BLaER1 treated with 17β-estradiol and CSF1 and Interleukin-3, amounts not matched to agents 10 nM and 100 nM (cell line): Measurements from ENCODE around the gene UBXN7.
A peak's percentile ranks its signal among the peaks of the same experiment; 100 is the strongest.
"Not testable (repeated sequence)": the region's sequence is repeated elsewhere in the genome, so short reads cannot be mapped to it uniquely, and the experiment has no call there.

Source experiments
- H3K27ac ChIP-seq, 11 experiments: shearing (Covaris generic); formaldehyde crosslinking; 2 replicates each; pipeline ENCODE4 v1.8.1; 2022
- H3K27me3 ChIP-seq, 11 experiments: shearing (Covaris generic); formaldehyde crosslinking; 2 replicates each; pipeline ENCODE4 v1.8.1; 2022
- H3K36me3 ChIP-seq, 11 experiments: shearing (Covaris generic); formaldehyde crosslinking; 2 replicates each; pipeline ENCODE4 v1.8.1; 2022
- H3K4me1 ChIP-seq, 10 experiments: shearing (Covaris generic); formaldehyde crosslinking; 2 replicates each; pipeline ENCODE4 v1.8.1; 2022
- H3K4me2 ChIP-seq, 11 experiments: shearing (Covaris generic); formaldehyde crosslinking; 2 replicates each; pipeline ENCODE4 v1.8.1; 2022
- H3K4me3 ChIP-seq, 10 experiments: shearing (Covaris generic); formaldehyde crosslinking; 2 replicates each; pipeline ENCODE4 v1.8.1; 2022
- H3K9ac ChIP-seq, 11 experiments: shearing (Covaris generic); formaldehyde crosslinking; 2 replicates each; pipeline ENCODE4 v1.8.1; 2022
- H3K9me3 ChIP-seq, 11 experiments: shearing (Covaris generic); formaldehyde crosslinking; replicated peaks in 1 of 11; 2 replicates each; pipeline ENCODE4 v1.8.1; 2022
- H4K20me1 ChIP-seq, 11 experiments: shearing (Covaris generic); formaldehyde crosslinking; 2 replicates each; pipeline ENCODE4 v1.8.1; 2022
- Cebpa-rat ChIP-seq, 11 experiments: shearing (Covaris generic); IDR thresholded peaks; 2 replicates each; pipeline ENCODE4 v1.8.1; 2022

UBXN7 gene

DNA sequence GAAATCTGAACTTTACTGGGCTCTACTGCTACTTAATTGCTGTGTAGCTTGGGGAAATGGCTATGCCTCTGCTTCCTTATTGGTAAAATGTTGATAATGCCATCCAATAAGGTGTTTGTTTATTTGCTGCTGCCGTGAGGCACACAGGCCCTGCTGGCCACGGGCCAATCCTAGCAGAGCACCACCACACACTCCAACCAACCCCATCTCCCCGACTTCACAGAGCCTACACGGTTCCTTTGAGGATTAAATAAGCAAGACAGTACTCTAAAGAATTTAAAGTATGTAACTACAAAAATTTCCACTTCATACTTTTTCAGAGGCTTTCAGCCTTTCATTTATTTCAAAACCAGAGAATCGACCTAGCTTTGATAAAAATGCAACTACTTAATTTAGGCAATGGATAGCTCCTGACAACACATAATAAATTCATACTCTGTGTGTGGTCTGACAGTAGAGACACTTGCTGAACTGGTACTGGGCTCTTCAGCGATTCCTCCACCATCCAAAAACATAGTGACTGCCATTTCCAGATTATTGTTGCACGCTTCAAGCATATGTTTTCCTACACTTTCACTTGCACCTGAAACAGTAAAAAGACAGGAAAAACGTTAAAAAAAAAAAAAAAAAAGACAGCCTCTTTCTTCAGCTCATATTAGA, 25.3 kb downstream of the UBXN7 start:
- Histone ChIP-seq H4K20me1 (peaks cover 0 to 94% (median 33%) of the 10 kb centered on the region in 11 experiments; a peak in 13 of 22 replicates), H3K27me3 (no peaks in the 10 kb centered on the region), H3K4me3 (no peak overlapping the region), H3K9ac (no peak overlapping the region), H3K36me3 (peaks cover 59 to 97% (median 73%) of the 10 kb centered on the region in 11 experiments), H3K4me1 (peaks cover 0 to 9% (median 0%) of the 10 kb centered on the region in 10 experiments; a peak in 3 of 20 replicates), H3K27ac (no peak overlapping the region), H3K9me3 (peaks cover 5 to 45% (median 31%) of the 10 kb centered on the region in 11 experiments; a peak in 19 of 22 replicates), H3K4me2 (no peak overlapping the region)
- no peak for TF ChIP-seq Cebpa-rat (IDR thresholded peaks at IDR 0.05)

- no peak overlapping the region for H3K4me3 ChIP-seq
- no peaks in the 10 kb centered on the region for H3K9me3 ChIP-seq
- no peak overlapping the region for H3K27ac ChIP-seq
- H3K36me3 ChIP-seq, result peaks cover 73 to 98% (median 96%) of the 10 kb centered on the region in 11 experiments
- no peak for TF ChIP-seq Cebpa-rat (IDR thresholded peaks at IDR 0.05)
- H3K4me2 ChIP-seq, result no peak overlapping the region
- H4K20me1 ChIP-seq, result peaks cover 0 to 60% (median 14%) of the 10 kb centered on the region in 11 experiments; a peak in 13 of 22 replicates
- no peaks in the 10 kb centered on the region for H3K27me3 ChIP-seq
- H3K4me1 ChIP-seq, result no peaks in the 10 kb centered on the region
- H3K9ac ChIP-seq, result no peak overlapping the region
Measured at GRCh38 chr3:196400331-196400730, 31.9 kb downstream of the UBXN7 start.

DNA sequence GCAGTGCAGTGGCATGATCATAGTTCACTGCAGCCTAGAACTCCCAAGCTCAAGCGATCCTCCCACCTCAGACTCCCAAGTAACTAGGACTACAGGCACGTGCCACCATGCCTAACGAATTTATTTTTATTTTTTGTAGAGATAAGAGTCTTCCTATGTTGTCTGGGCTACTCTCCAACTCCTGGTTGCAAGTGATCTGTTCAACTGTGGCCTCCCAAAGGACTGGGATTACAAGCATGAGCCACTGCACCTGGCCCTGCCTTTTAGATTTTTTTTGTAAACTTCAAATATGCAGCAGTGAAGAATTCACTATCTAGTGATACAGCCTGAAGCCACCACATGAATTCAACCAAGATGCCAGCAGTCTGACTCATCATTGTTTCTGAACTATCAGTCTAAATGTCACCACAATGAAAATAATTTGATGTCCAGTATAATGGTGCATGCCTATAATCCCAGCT, 32.7 kb downstream of the UBXN7 start:
- H3K9ac ChIP-seq, result no peak overlapping the region
- H3K4me3 ChIP-seq, result no peak overlapping the region
- no peaks in the 10 kb centered on the region for H3K27me3 ChIP-seq
- no peak overlapping the region for H3K4me2 ChIP-seq
- no peaks in the 10 kb centered on the region for H3K9me3 ChIP-seq
- peaks cover 0 to 59% (median 14%) of the 10 kb centered on the region in 11 experiments; a peak in 12 of 22 replicates for H4K20me1 ChIP-seq
- H3K4me1 ChIP-seq, result no peaks in the 10 kb centered on the region
- no peak overlapping the region for H3K27ac ChIP-seq
- TF ChIP-seq Cebpa-rat (IDR thresholded peaks at IDR 0.05), result no peak
- peaks cover 72 to 98% (median 94%) of the 10 kb centered on the region in 11 experiments for H3K36me3 ChIP-seq

DNA sequence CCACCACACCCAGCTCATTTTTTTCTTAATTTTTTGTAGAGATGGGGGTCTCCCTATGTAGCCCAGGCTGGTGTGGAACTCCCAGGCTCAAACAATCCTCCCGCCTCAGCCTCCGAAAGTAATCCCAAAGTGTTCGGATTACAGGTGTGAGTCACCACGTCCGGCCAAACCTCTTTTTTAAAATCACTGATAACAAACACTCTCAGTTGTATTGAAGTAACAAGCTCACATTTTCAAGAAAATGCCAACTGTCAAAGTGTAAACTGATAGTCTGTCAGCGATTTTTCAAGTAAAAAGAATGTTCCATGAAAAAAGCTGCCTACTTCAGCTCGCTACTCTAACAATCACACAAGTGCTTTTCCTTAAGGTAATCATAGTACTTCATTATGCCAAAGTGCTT, 33.4 kb downstream of the UBXN7 start:
- Histone ChIP-seq H4K20me1 (peaks cover 0 to 56% (median 13%) of the 10 kb centered on the region in 11 experiments; a peak in 12 of 22 replicates), H3K36me3 (peaks cover 74 to 98% (median 94%) of the 10 kb centered on the region in 11 experiments), H3K27ac (no peak overlapping the region), H3K9me3 (no peaks in the 10 kb centered on the region), H3K4me1 (no peaks in the 10 kb centered on the region), H3K4me2 (no peak overlapping the region), H3K9ac (no peak overlapping the region), H3K4me3 (no peak overlapping the region), H3K27me3 (no peaks in the 10 kb centered on the region)
- TF ChIP-seq Cebpa-rat (IDR thresholded peaks at IDR 0.05), result no peak

GRCh38 chr3:196397941-196398340, 34.3 kb downstream of the UBXN7 start:
- H3K4me2 ChIP-seq, result no peak overlapping the region
- no peak overlapping the region for H3K27ac ChIP-seq
- no peak overlapping the region for H3K4me3 ChIP-seq
- no peak overlapping the region for H3K9ac ChIP-seq
- H4K20me1 ChIP-seq, result peaks cover 0 to 48% (median 12%) of the 10 kb centered on the region in 11 experiments; a peak in 11 of 22 replicates
- no peaks in the 10 kb centered on the region for H3K4me1 ChIP-seq
- no peaks in the 10 kb centered on the region for H3K9me3 ChIP-seq
- no peaks in the 10 kb centered on the region for H3K27me3 ChIP-seq
- peaks cover 77 to 99% (median 95%) of the 10 kb centered on the region in 11 experiments for H3K36me3 ChIP-seq
- no peak for TF ChIP-seq Cebpa-rat (IDR thresholded peaks at IDR 0.05)

- no peak overlapping the region for H3K4me2 ChIP-seq
- H3K27me3 ChIP-seq, result no peaks in the 10 kb centered on the region
- no peak overlapping the region for H3K9ac ChIP-seq
- H3K36me3 ChIP-seq, result peaks cover 76 to 92% (median 83%) of the 10 kb centered on the region in 11 experiments
- peaks cover 39 to 54% (median 45%) of the 10 kb centered on the region in 11 experiments for H3K9me3 ChIP-seq
- no peak overlapping the region for H3K27ac ChIP-seq
- H4K20me1 ChIP-seq, result peaks cover 0 to 8% (median 0%) of the 10 kb centered on the region in 11 experiments; a peak in 3 of 22 replicates
- H3K4me1 ChIP-seq, result no peaks in the 10 kb centered on the region
- no peak overlapping the region for H3K4me3 ChIP-seq
- no peak for TF ChIP-seq Cebpa-rat (IDR thresholded peaks at IDR 0.05)
Measured at GRCh38 chr3:196390116-196390515, 42.1 kb downstream of the UBXN7 start.

GRCh38 chr3:196388956-196389355, 43.3 kb downstream of the UBXN7 start:
- no peaks in the 10 kb centered on the region for H3K27me3 ChIP-seq
- TF ChIP-seq Cebpa-rat (IDR thresholded peaks at IDR 0.05), result no peak
- no peak overlapping the region for H3K9ac ChIP-seq
- peaks cover 48 to 63% (median 54%) of the 10 kb centered on the region in 11 experiments for H3K9me3 ChIP-seq
- no peak overlapping the region for H3K27ac ChIP-seq
- H3K4me2 ChIP-seq, result no peak overlapping the region
- no peaks in the 10 kb centered on the region for H4K20me1 ChIP-seq
- no peaks in the 10 kb centered on the region for H3K4me1 ChIP-seq
- no peak overlapping the region for H3K4me3 ChIP-seq
- H3K36me3 ChIP-seq, result peaks cover 72 to 91% (median 78%) of the 10 kb centered on the region in 11 experiments

DNA sequence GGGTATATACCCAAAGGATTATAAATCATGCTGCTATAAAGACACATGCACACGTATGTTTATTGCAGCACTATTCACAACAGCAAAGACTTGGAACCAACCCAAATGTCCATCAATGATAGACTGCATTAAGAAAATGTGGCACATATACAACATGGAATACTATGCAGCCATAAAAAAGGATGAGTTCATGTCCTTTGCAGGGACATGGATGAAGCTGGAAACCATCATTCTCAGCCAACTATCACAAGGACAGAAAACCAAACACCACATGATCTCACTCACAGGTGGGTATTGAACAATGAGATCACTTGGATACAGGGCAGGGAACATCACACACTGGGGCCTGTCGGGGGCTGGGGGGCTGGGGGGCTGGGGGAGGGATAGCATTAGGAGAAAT, 44.3 kb downstream of the UBXN7 start:
- not testable (repeated sequence) for H3K27ac ChIP-seq, H3K4me2 ChIP-seq

DNA sequence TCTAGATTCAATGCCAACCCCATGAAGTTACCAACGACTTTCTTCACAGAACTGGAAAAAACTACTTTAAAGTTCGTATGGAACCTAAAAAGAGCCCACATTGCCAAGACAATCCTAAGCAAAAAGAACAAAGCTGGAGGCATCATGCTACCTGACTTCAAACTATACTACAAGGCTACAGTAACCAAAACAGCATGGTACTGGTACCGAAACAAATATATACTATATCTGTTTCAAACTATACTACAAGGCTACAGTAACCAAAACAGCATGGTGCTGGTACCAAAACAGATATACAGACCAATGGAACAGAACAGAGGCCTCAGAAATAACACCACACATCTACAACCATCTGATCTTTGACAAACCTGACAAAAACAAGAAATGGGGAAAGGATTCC, 45.4 kb downstream of the UBXN7 start:
- H3K27ac ChIP-seq, H3K9ac ChIP-seq, H3K4me3 ChIP-seq, H3K4me2 ChIP-seq, H4K20me1 ChIP-seq, H3K27me3 ChIP-seq, H3K4me1 ChIP-seq: not testable (repeated sequence)
- Histone ChIP-seq H3K9me3 (peaks cover 49 to 69% (median 56%) of the 10 kb centered on the region in 11 experiments), H3K36me3 (peaks cover 51 to 69% (median 62%) of the 10 kb centered on the region in 11 experiments)

More for the DNA sequence above, 44.3 kb downstream of the UBXN7 start:
- H3K27me3 ChIP-seq, H3K9ac ChIP-seq, H4K20me1 ChIP-seq, H3K4me3 ChIP-seq, H3K4me1 ChIP-seq: not testable (repeated sequence)
- peaks cover 49 to 65% (median 54%) of the 10 kb centered on the region in 11 experiments for H3K9me3 ChIP-seq
- H3K36me3 ChIP-seq, result peaks cover 63 to 81% (median 72%) of the 10 kb centered on the region in 11 experiments

DNA sequence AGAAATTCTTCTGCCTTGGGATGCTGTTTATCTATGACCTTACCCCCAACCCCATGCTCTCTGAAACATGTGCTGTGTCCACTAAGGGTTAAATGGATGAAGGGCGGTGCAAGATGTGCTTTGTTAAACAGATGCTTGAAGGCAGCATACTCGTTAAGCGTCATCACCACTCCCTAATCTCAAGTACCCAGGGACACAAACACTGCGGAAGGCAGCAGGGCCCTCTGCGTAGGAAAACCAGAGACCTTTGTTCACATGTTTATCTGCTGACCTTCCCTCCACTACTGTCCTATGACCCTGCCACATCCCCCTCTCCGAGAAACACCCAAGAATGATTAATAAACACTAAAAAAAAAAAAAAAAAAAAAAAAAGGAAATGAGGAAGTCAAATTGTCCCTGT, 46.2 kb downstream of the UBXN7 start:
- H3K27me3 ChIP-seq, H4K20me1 ChIP-seq: not testable (repeated sequence)

GRCh38 chr3:196385446-196385845, 46.8 kb downstream of the UBXN7 start:
- not testable (repeated sequence) for H4K20me1 ChIP-seq, H3K27ac ChIP-seq, H3K4me1 ChIP-seq, H3K4me2 ChIP-seq, H3K9ac ChIP-seq, H3K27me3 ChIP-seq
- Histone ChIP-seq H3K36me3 (peaks cover 51 to 69% (median 61%) of the 10 kb centered on the region in 11 experiments), H3K4me3 (peak overlapping the region in 1 of 10 experiments; percentile 4; a peak in 1 of 20 replicates), H3K9me3 (peaks cover 61 to 83% (median 69%) of the 10 kb centered on the region in 11 experiments)

More for the DNA sequence above, 46.2 kb downstream of the UBXN7 start:
- H3K9me3 ChIP-seq, result peaks cover 55 to 77% (median 63%) of the 10 kb centered on the region in 11 experiments
- not testable (repeated sequence) for H3K4me2 ChIP-seq, H3K4me1 ChIP-seq, H3K4me3 ChIP-seq, H3K9ac ChIP-seq, H3K27ac ChIP-seq
- H3K36me3 ChIP-seq, result peaks cover 51 to 69% (median 61%) of the 10 kb centered on the region in 11 experiments
